Naive thymus-derived CD8-positive, alpha-beta T cell (primary cell): ENCODE results near the gene GALNT18. TPM values are rescaled to one million over a fixed set of nuclear protein-coding genes. Genes with fewer than 3 reads are reported as not detected.

Experiments used
- ATAC-seq, 2 donors: fragments of 150-1000 bp; cut with Tn5 transposase in 1 of 2; sonication (Bioruptor Pico), chemical (Tn5 transposase) in 1 of 2; 1 replicate in 1 of 2; 2 replicates in 1 of 2; pipeline ENCODE4 v1.10.0; 2021; ENCODE audit warnings: mild to moderate bottlenecking in 2 of 2, moderate library complexity in 2 of 2
- POLR2A ChIA-PET: fragments of 350-600 bp; sonication (Branson Sonifier 250); formaldehyde crosslinking; loops from one replicate; lab custom pipeline; 2021; ENCODE audit warnings: antibody characterized with exemption; lab: Charles Lee
- DNase-seq, 10 donors: peaks; one replicate each; pipeline versions ENCODE4 v3.0.0 to v3.0.0-alpha.2; 2020 to 2022
- H3K27ac Mint-ChIP-seq, 10 donors: one replicate each; pipeline ENCODE4 v1.8.0; 2020 to 2022; ENCODE audit warnings: mild to moderate bottlenecking in 10 of 10, mixed read lengths in 10 of 10, moderate library complexity in 4 of 10, inconsistent platforms in 1 of 10
- H3K27me3 Mint-ChIP-seq, 5 donors: one replicate each; pipeline ENCODE4 v1.8.0; 2021 to 2022; ENCODE audit warnings: mixed read lengths in 5 of 5
- H3K36me3 Mint-ChIP-seq, 3 donors: one replicate each; pipeline ENCODE4 v1.8.0; 2020 to 2022; ENCODE audit warnings: mixed read lengths in 3 of 3, mild to moderate bottlenecking in 2 of 3, inconsistent platforms in 1 of 3
- H3K4me1 Mint-ChIP-seq, 4 donors: one replicate each; pipeline ENCODE4 v1.8.0; 2021 to 2022; ENCODE audit warnings: mixed read lengths in 4 of 4
- H3K4me3 Mint-ChIP-seq, 10 donors: one replicate each; pipeline ENCODE4 v1.8.0; 2020 to 2022; ENCODE audit warnings: mild to moderate bottlenecking in 10 of 10, mixed read lengths in 10 of 10, moderate library complexity in 6 of 10, inconsistent platforms in 1 of 10
- H3K9me3 Mint-ChIP-seq, 9 donors: one replicate each; pipeline ENCODE4 v1.8.0; 2020 to 2022; ENCODE audit warnings: mixed read lengths in 9 of 9, mild to moderate bottlenecking in 3 of 9, inconsistent platforms in 1 of 9, moderate library complexity in 1 of 9
- polyA plus RNA-seq, 3 donors: library from polyadenylated mRNA; unstranded; fragments of 300-500 nt; fragmentation: Illumina TruSeq; gene quantifications; one replicate each; pipeline ENCODE4 v1.2.3, GENCODE V29; 2021
- total RNA-seq, 8 experiments: library from RNA in 2 of 8; stranded (reverse) in 2 of 8; gene quantifications; one replicate each; pipeline ENCODE4 v1.2.3 and lab custom pipeline; 2021 to 2026

GALNT18 gene
- total and polyA plus RNA-seq, 5 experiments from 2014 or later, result not detected

- POLR2A ChIA-PET, result no interaction called here
- no peak for ATAC-seq
- H3K4me3 Mint-ChIP-seq, result no peak overlapping the region
These were observed 229.9 kb downstream of the GALNT18 start for GRCh38 chr11:11391796-11392463.

GRCh38 chr11:11391169-11391568, 230.6 kb downstream of the GALNT18 start:
- Mint-ChIP-seq H3K27ac (no peak overlapping the region), H3K9me3 (no peaks in the 10 kb centered on the region), H3K4me3 (no peak overlapping the region), H3K27me3 (peaks cover 3 to 15% (median 6%) of the 10 kb centered on the region in 5 donors), H3K36me3 (no peaks in the 10 kb centered on the region), H3K4me1 (peaks cover 0 to 2% (median 0%) of the 10 kb centered on the region in 4 donors)
- DNase-seq (no peak), ATAC-seq (no peak)
- POLR2A ChIA-PET, result no interaction called here

More at GRCh38 chr11:11391796-11392463, 229.9 kb downstream of the GALNT18 start:
- Mint-ChIP-seq H3K4me1 (peaks cover 0 to 2% (median 0%) of the 10 kb centered on the region in 4 donors), H3K9me3 (no peaks in the 10 kb centered on the region), H3K36me3 (no peaks in the 10 kb centered on the region), H3K27ac (no peak overlapping the region), H3K27me3 (peaks cover 5 to 22% (median 6%) of the 10 kb centered on the region in 5 donors)
- DNase-seq, result no peak

GRCh38 chr11:11390068-11390771, 231.6 kb downstream of the GALNT18 start:
- no peak overlapping the region for H3K27ac Mint-ChIP-seq
- DNase-seq, result no peak
- H3K27me3 Mint-ChIP-seq, result peaks cover 1 to 10% (median 4%) of the 10 kb centered on the region in 5 donors
- ATAC-seq, result no peak
- H3K4me1 Mint-ChIP-seq, result peaks cover 0 to 2% (median 0%) of the 10 kb centered on the region in 4 donors
- no peaks in the 10 kb centered on the region for H3K36me3 Mint-ChIP-seq
- H3K9me3 Mint-ChIP-seq, result no peaks in the 10 kb centered on the region
- POLR2A ChIA-PET, result no interaction called here
- H3K4me3 Mint-ChIP-seq, result no peak overlapping the region

- no peak overlapping the region for H3K4me3 Mint-ChIP-seq
- H3K27me3 Mint-ChIP-seq, result peaks cover 0 to 7% (median 2%) of the 10 kb centered on the region in 5 donors
- no peak for ATAC-seq
- POLR2A ChIA-PET, result no interaction called here
- no peaks in the 10 kb centered on the region for H3K9me3 Mint-ChIP-seq
- peaks cover 0 to 2% (median 0%) of the 10 kb centered on the region in 4 donors for H3K4me1 Mint-ChIP-seq
- no peak overlapping the region for H3K27ac Mint-ChIP-seq
- DNase-seq, result no peak
- no peaks in the 10 kb centered on the region for H3K36me3 Mint-ChIP-seq
These were observed 232.6 kb downstream of the GALNT18 start for GRCh38 chr11:11389238-11389637.

- ATAC-seq, result no peak
- no peak overlapping the region for H3K27ac Mint-ChIP-seq
- H3K4me1 Mint-ChIP-seq, result peaks cover 0 to 2% (median 0%) of the 10 kb centered on the region in 4 donors
- DNase-seq, result no peak
- POLR2A ChIA-PET, result no interaction called here
- peaks cover 0 to 7% (median 1%) of the 10 kb centered on the region in 5 donors for H3K27me3 Mint-ChIP-seq
- H3K36me3 Mint-ChIP-seq, result no peaks in the 10 kb centered on the region
- no peak overlapping the region for H3K4me3 Mint-ChIP-seq
- no peaks in the 10 kb centered on the region for H3K9me3 Mint-ChIP-seq
These were observed 234.0 kb downstream of the GALNT18 start for GRCh38 chr11:11387622-11388305.

- H3K27me3 Mint-ChIP-seq, result peaks cover 0 to 7% (median 1%) of the 10 kb centered on the region in 5 donors
- ATAC-seq (no peak), DNase-seq (no peak)
- POLR2A ChIA-PET, result no interaction called here
- H3K4me3 Mint-ChIP-seq, result no peak overlapping the region
- peak overlapping the region in 1 of 10 donors; percentile 89 for H3K27ac Mint-ChIP-seq
- no peaks in the 10 kb centered on the region for H3K36me3 Mint-ChIP-seq
- no peaks in the 10 kb centered on the region for H3K9me3 Mint-ChIP-seq
- peaks cover 0 to 2% (median 0%) of the 10 kb centered on the region in 4 donors for H3K4me1 Mint-ChIP-seq
These were observed 234.6 kb downstream of the GALNT18 start for GRCh38 chr11:11387207-11387606.

GRCh38 chr11:11384829-11385228, 237.0 kb downstream of the GALNT18 start:
- no peak for ATAC-seq
- Mint-ChIP-seq H3K9me3 (no peaks in the 10 kb centered on the region), H3K4me3 (no peak overlapping the region), H3K4me1 (peaks cover 0 to 2% (median 0%) of the 10 kb centered on the region in 4 donors), H3K27ac (no peak overlapping the region), H3K27me3 (peaks cover 0 to 7% (median 1%) of the 10 kb centered on the region in 5 donors), H3K36me3 (no peaks in the 10 kb centered on the region)
- POLR2A ChIA-PET, result no interaction called here
- DNase-seq, result no peak

- no peak overlapping the region for H3K4me3 Mint-ChIP-seq
These were observed 237.8 kb downstream of the GALNT18 start for GRCh38 chr11:11383995-11384394.

GRCh38 chr11:11382858-11383532, 238.8 kb downstream of the GALNT18 start:
- H3K9me3 Mint-ChIP-seq, result no peaks in the 10 kb centered on the region
- no peaks in the 10 kb centered on the region for H3K36me3 Mint-ChIP-seq
- H3K27me3 Mint-ChIP-seq, result peaks cover 0 to 3% (median 1%) of the 10 kb centered on the region in 5 donors
- H3K4me3 Mint-ChIP-seq, result no peak overlapping the region
- no peak for DNase-seq
- ATAC-seq, result no peak
- POLR2A ChIA-PET, result no interaction called here
- H3K4me1 Mint-ChIP-seq, result no peaks in the 10 kb centered on the region
- H3K27ac Mint-ChIP-seq, result no peak overlapping the region

More at GRCh38 chr11:11383995-11384394, 237.8 kb downstream of the GALNT18 start:
- H3K9me3 Mint-ChIP-seq, result no peaks in the 10 kb centered on the region
- POLR2A ChIA-PET, result no interaction called here
- H3K36me3 Mint-ChIP-seq, result no peaks in the 10 kb centered on the region
- DNase-seq (no peak), ATAC-seq (no peak)
- peaks cover 0 to 2% (median 0%) of the 10 kb centered on the region in 4 donors for H3K4me1 Mint-ChIP-seq
- H3K27me3 Mint-ChIP-seq, result peaks cover 0 to 7% (median 1%) of the 10 kb centered on the region in 5 donors
- H3K27ac Mint-ChIP-seq, result no peak overlapping the region

GRCh38 chr11:11381471-11382105, 240.2 kb downstream of the GALNT18 start:
- Mint-ChIP-seq H3K27me3 (peaks cover 0 to 3% (median 0%) of the 10 kb centered on the region in 5 donors), H3K27ac (no peak overlapping the region), H3K4me1 (no peaks in the 10 kb centered on the region), H3K4me3 (no peak overlapping the region), H3K9me3 (no peaks in the 10 kb centered on the region), H3K36me3 (no peaks in the 10 kb centered on the region)
- POLR2A ChIA-PET, result no interaction called here
- DNase-seq (no peak), ATAC-seq (no peak)

- H3K4me1 Mint-ChIP-seq, result no peaks in the 10 kb centered on the region
- H3K27me3 Mint-ChIP-seq, result peaks cover 0 to 3% (median 0%) of the 10 kb centered on the region in 5 donors
- H3K36me3 Mint-ChIP-seq, result no peaks in the 10 kb centered on the region
- ATAC-seq (no peak), DNase-seq (no peak)
- H3K9me3 Mint-ChIP-seq, result no peaks in the 10 kb centered on the region
- POLR2A ChIA-PET, result no interaction called here
- no peak overlapping the region for H3K27ac Mint-ChIP-seq
- no peak overlapping the region for H3K4me3 Mint-ChIP-seq
These were observed 240.9 kb downstream of the GALNT18 start for GRCh38 chr11:11380883-11381282.

GRCh38 chr11:11380340-11380739, 241.5 kb downstream of the GALNT18 start:
- no peak for DNase-seq
- no peak for ATAC-seq
- H3K27ac Mint-ChIP-seq, result no peak overlapping the region
- peaks cover 0 to 3% (median 0%) of the 10 kb centered on the region in 5 donors for H3K27me3 Mint-ChIP-seq
- H3K4me1 Mint-ChIP-seq, result no peaks in the 10 kb centered on the region
- POLR2A ChIA-PET, result no interaction called here
- no peaks in the 10 kb centered on the region for H3K9me3 Mint-ChIP-seq
- H3K36me3 Mint-ChIP-seq, result no peaks in the 10 kb centered on the region
- no peak overlapping the region for H3K4me3 Mint-ChIP-seq
